Mesendoderm (in vitro differentiated cells): Measurements from ENCODE around the gene HOMER2.

Experiments used
- DNase-seq: peaks from one replicate; pipeline ENCODE4 v3.0.0; 2013
- H2AK5ac ChIP-seq: 2 replicates; pipeline ENCODE4 v1.6.1; 2013; ENCODE audit warnings: low read length, inconsistent platforms
- H2BK120ac ChIP-seq: 2 replicates; pipeline ENCODE4 v1.6.1; 2013; ENCODE audit warnings: low read depth, mild to moderate bottlenecking, low read length, moderate library complexity, mixed read lengths
- H2BK15ac ChIP-seq: replicated peaks from 2 replicates; pipeline ENCODE4 v1.6.1; 2013; ENCODE audit warnings: low read depth, mild to moderate bottlenecking, moderate library complexity
- H2BK5ac ChIP-seq: 2 replicates; pipeline ENCODE4 v1.6.1; 2013; ENCODE audit warnings: low read length, inconsistent platforms
- H3K18ac ChIP-seq: 2 replicates; pipeline ENCODE4 v1.6.1; 2013; ENCODE audit warnings: mild to moderate bottlenecking, low read length, mixed read lengths
- H3K23ac ChIP-seq: one replicate; pipeline ENCODE4 v1.6.1; 2013; ENCODE audit warnings: low read length
- H3K27ac ChIP-seq: 2 replicates; pipeline ENCODE4 v1.5.1; 2013; ENCODE audit warnings: low read depth, mild to moderate bottlenecking, inconsistent platforms, low read length, moderate library complexity
- H3K27me3 ChIP-seq: 2 replicates; pipeline ENCODE4 v1.6.1; 2013; ENCODE audit warnings: low read length, control low read depth, mild to moderate bottlenecking, inconsistent platforms; ENCODE audit not compliant: insufficient read depth, poor library complexity
- H3K36me3 ChIP-seq: 2 replicates; pipeline ENCODE4 v1.6.1; 2013; ENCODE audit warnings: low read length, inconsistent platforms; ENCODE audit not compliant: control insufficient read depth, insufficient read depth
- H3K4ac ChIP-seq: one replicate; pipeline ENCODE4 v1.6.1; 2013; ENCODE audit warnings: low read depth, mild to moderate bottlenecking, low read length, moderate library complexity
- H3K4me1 ChIP-seq: 2 replicates; pipeline ENCODE4 v1.6.1; 2013; ENCODE audit warnings: low read depth, low read length, inconsistent platforms; ENCODE audit not compliant: control insufficient read depth
- H3K4me2 ChIP-seq: 2 replicates; pipeline ENCODE4 v1.6.1; 2013; ENCODE audit warnings: low read length
- H3K4me3 ChIP-seq: 2 replicates; pipeline ENCODE4 v1.5.1; 2013; ENCODE audit warnings: mild to moderate bottlenecking, low read length
- H3K56ac ChIP-seq: one replicate; pipeline ENCODE4 v1.6.1; 2013; ENCODE audit warnings: low read length
- H3K79me1 ChIP-seq: 2 replicates; pipeline ENCODE4 v1.6.1; 2013; ENCODE audit warnings: low read length, inconsistent platforms
- H3K79me2 ChIP-seq: 2 replicates; pipeline ENCODE4 v1.6.1; 2013; ENCODE audit warnings: mild to moderate bottlenecking, low read length; ENCODE audit not compliant: control insufficient read depth, insufficient read depth
- H3K9ac ChIP-seq: 2 replicates; pipeline ENCODE4 v1.6.1; 2013; ENCODE audit warnings: low read length, inconsistent platforms
- H4K5ac ChIP-seq: one replicate; pipeline ENCODE4 v1.6.1; 2013; ENCODE audit warnings: low read length
- H4K8ac ChIP-seq: one replicate; pipeline ENCODE4 v1.6.1; 2013; ENCODE audit warnings: low read depth, mild to moderate bottlenecking, control low read depth, low read length, moderate library complexity
- WGBS: extraction: QIAGEN DNeasy Blood & Tissue Kit; methylation state at CpG from one replicate; pipeline ENCODE4 v1.1.7; 2013; ENCODE audit warnings: low lambda C conversion rate, missing lambda C conversion rate; ENCODE audit not compliant: insufficient coverage; ENCODE audit errors: extremely low coverage; 5-methylcytosine and 5-hydroxymethylcytosine counted together

The HOMER2 gene

DNA sequence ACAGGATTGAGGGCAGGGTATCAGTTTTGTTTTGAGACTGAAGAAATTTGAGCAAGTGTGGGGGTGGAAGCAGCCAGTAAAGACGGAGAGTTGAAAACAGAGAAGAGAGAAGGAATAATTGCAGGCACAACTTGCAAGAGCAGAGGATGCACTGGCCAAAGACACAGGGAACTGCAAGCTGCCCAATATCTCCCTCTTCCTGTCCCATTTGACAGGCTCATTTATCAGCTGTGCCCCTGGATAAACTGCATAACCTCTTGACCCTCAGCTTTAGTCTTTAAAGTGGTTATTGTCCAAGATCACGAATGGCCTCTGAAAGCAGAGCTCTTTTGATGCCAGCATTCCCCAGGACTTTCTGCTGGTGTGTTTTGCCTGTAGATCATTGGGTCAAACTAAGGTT, 28.5 kb upstream of the HOMER2 start:
- no peak overlapping the region for H3K4ac ChIP-seq
- no peaks in the 10 kb centered on the region for H3K36me3 ChIP-seq
- no peaks in the 10 kb centered on the region for H3K27me3 ChIP-seq
- H2AK5ac ChIP-seq, result no peak overlapping the region
- H3K79me2 ChIP-seq, result no peaks in the 10 kb centered on the region
- H3K4me1 ChIP-seq, result peaks cover 4% of the 10 kb centered on the region
- H3K27ac ChIP-seq, result no peak overlapping the region
- no peak overlapping the region for H3K4me2 ChIP-seq
- H3K18ac ChIP-seq, result no peak overlapping the region
- H2BK15ac ChIP-seq, result no peak overlapping the region
- no peaks in the 10 kb centered on the region for H3K79me1 ChIP-seq
- WGBS, result no CpG with 5 or more reads among the region's 2 CpGs
- no peak for DNase-seq
- H3K4me3 ChIP-seq, result no peak overlapping the region
- no peak overlapping the region for H3K56ac ChIP-seq
- H3K23ac ChIP-seq, result no peak overlapping the region
- H2BK120ac ChIP-seq, result no peak overlapping the region
- no peak overlapping the region for H4K8ac ChIP-seq
- no peak overlapping the region for H2BK5ac ChIP-seq
- H3K9ac ChIP-seq, result no peak overlapping the region
- H4K5ac ChIP-seq, result no peak overlapping the region

DNA sequence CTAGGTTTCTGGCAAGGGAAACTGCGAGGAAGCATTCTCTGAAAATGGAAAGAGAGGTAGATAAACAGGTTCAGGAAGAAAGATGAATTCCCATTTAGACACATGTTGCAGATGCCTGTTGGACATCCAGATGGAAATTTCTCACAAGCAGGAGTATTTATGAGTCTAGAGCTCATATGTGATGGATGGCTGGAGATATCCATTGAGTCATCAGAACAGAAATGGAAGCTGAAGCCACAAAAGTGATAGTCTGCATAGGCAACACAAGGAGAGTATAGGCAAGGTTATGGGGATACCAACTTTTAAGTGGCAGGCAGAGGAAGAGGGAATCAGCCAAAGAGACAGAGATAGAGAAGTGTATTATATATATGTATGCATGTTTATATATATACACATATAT, 27.2 kb upstream of the HOMER2 start:
- no peaks in the 10 kb centered on the region for H3K79me1 ChIP-seq
- no peaks in the 10 kb centered on the region for H3K27me3 ChIP-seq
- H3K4me1 ChIP-seq, result no peaks in the 10 kb centered on the region

DNA sequence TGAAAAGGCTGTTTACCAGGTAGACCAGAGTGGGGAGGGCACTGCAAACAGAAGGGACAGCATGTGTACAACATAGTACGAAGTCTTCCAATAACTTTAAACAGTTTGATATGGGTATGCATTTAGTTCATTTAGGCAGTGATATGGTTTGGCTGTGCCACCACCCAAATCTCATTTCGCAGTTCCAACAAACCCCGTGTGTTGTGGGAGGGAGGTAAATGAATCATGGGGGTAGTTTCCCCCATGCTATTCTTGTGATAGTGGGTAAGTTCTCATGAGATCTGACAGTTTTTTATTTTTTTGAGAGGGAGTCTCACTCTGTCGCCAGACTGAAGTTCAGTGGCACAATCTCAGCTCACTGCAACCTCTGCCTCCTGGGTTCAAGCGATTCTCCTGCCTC, 25.9 kb upstream of the HOMER2 start:
- H3K27ac ChIP-seq, result no peak overlapping the region
- no peaks in the 10 kb centered on the region for H3K36me3 ChIP-seq
- no peak overlapping the region for H2BK120ac ChIP-seq
- no peak for DNase-seq
- no peak overlapping the region for H2BK15ac ChIP-seq
- no peak overlapping the region for H3K23ac ChIP-seq
- no peak overlapping the region for H3K9ac ChIP-seq
- no peak overlapping the region for H3K4me3 ChIP-seq
- no peaks in the 10 kb centered on the region for H3K27me3 ChIP-seq
- no peaks in the 10 kb centered on the region for H3K4me1 ChIP-seq
- no peak overlapping the region for H3K56ac ChIP-seq
- H2AK5ac ChIP-seq, result no peak overlapping the region
- no peak overlapping the region for H3K4me2 ChIP-seq
- H3K18ac ChIP-seq, result no peak overlapping the region
- no peak overlapping the region for H2BK5ac ChIP-seq
- WGBS, result no CpG with 5 or more reads among the region's 5 CpGs
- no peak overlapping the region for H4K5ac ChIP-seq
- H4K8ac ChIP-seq, result no peak overlapping the region
- H3K4ac ChIP-seq, result no peak overlapping the region
- H3K79me2 ChIP-seq, result no peaks in the 10 kb centered on the region
- no peaks in the 10 kb centered on the region for H3K79me1 ChIP-seq

More for the DNA sequence above, 27.2 kb upstream of the HOMER2 start:
- Histone ChIP-seq H3K79me2 (no peaks in the 10 kb centered on the region), H2AK5ac (no peak overlapping the region), H3K9ac (no peak overlapping the region), H2BK120ac (no peak overlapping the region), H3K4ac (no peak overlapping the region), H3K23ac (no peak overlapping the region), H2BK5ac (no peak overlapping the region), H3K4me3 (no peak overlapping the region), H4K8ac (no peak overlapping the region), H3K56ac (no peak overlapping the region), H4K5ac (no peak overlapping the region), H2BK15ac (no peak overlapping the region), H3K4me2 (no peak overlapping the region), H3K18ac (no peak overlapping the region), H3K27ac (no peak overlapping the region), H3K36me3 (no peaks in the 10 kb centered on the region)
- WGBS, result no CpG with 5 or more reads among the region's 1 CpG
- DNase-seq, result no peak

DNA sequence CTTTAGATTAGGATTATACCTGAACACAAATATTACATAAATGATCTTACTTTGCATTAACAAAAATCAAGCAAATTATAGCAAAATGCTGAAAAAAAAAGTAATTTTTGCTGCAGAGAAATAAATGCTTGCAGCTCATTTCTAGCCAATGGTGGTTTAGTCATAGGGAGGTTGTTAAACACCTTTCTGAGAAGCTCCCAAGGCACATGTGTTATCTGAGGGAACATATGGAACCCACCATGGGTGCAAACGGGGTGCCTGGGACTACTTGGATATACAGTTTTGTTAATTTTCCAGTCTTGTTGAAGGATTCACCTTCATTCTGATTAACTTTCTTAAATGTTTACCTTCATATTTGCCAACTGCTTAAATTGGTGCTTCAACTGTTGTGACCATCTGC, 24.6 kb upstream of the HOMER2 start:
- no peak overlapping the region for H3K23ac ChIP-seq
- whole genome bisulfite sequencing, result no CpG with 5 or more reads among the region's 1 CpG
- no peak overlapping the region for H3K27ac ChIP-seq
- H3K4ac ChIP-seq, result no peak overlapping the region
- H4K5ac ChIP-seq, result no peak overlapping the region
- H3K27me3 ChIP-seq, result no peaks in the 10 kb centered on the region
- H2BK5ac ChIP-seq, result no peak overlapping the region
- no peak overlapping the region for H2AK5ac ChIP-seq
- H3K79me1 ChIP-seq, result no peaks in the 10 kb centered on the region
- no peak overlapping the region for H2BK120ac ChIP-seq
- H3K79me2 ChIP-seq, result no peaks in the 10 kb centered on the region
- no peak overlapping the region for H3K18ac ChIP-seq
- no peak overlapping the region for H3K4me3 ChIP-seq
- no peak overlapping the region for H3K9ac ChIP-seq
- H3K56ac ChIP-seq, result no peak overlapping the region
- H3K4me2 ChIP-seq, result no peak overlapping the region
- no peak for DNase-seq
- H3K36me3 ChIP-seq, result no peaks in the 10 kb centered on the region
- no peaks in the 10 kb centered on the region for H3K4me1 ChIP-seq
- H2BK15ac ChIP-seq, result no peak overlapping the region
- H4K8ac ChIP-seq, result no peak overlapping the region

DNA sequence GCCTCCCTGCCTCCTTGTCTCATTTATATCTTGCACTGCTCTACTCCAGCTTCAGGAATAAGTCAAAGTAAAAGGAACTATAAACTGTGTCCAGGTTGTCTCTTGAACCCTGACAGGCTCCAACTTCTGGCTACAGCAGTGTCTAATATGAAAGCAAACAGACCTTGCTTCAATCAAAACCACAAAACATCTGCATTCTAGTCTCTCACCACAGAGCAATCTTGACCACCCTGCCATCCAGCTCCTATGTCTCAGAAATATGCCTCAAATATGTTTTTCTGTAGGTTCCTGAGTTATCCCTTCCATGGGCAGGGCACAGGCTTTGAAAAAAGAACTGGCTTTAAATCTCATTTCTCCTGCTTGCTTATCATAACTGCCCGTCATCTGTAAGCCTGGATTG, 20.5 kb upstream of the HOMER2 start:
- Histone ChIP-seq H2BK15ac (no peak overlapping the region), H4K8ac (no peak overlapping the region), H2BK5ac (no peak overlapping the region), H3K56ac (no peak overlapping the region), H2BK120ac (no peak overlapping the region), H3K18ac (no peak overlapping the region), H4K5ac (no peak overlapping the region), H3K4me2 (no peak overlapping the region), H3K4ac (no peak overlapping the region), H3K27me3 (no peaks in the 10 kb centered on the region), H3K27ac (no peak overlapping the region), H3K4me3 (no peak overlapping the region), H2AK5ac (no peak overlapping the region), H3K23ac (no peak overlapping the region), H3K9ac (no peak overlapping the region), H3K79me2 (no peaks in the 10 kb centered on the region), H3K36me3 (no peaks in the 10 kb centered on the region), H3K79me1 (no peaks in the 10 kb centered on the region), H3K4me1 (no peaks in the 10 kb centered on the region)
- no CpG with 5 or more reads among the region's 1 CpG for WGBS
- no peak for DNase-seq

DNA sequence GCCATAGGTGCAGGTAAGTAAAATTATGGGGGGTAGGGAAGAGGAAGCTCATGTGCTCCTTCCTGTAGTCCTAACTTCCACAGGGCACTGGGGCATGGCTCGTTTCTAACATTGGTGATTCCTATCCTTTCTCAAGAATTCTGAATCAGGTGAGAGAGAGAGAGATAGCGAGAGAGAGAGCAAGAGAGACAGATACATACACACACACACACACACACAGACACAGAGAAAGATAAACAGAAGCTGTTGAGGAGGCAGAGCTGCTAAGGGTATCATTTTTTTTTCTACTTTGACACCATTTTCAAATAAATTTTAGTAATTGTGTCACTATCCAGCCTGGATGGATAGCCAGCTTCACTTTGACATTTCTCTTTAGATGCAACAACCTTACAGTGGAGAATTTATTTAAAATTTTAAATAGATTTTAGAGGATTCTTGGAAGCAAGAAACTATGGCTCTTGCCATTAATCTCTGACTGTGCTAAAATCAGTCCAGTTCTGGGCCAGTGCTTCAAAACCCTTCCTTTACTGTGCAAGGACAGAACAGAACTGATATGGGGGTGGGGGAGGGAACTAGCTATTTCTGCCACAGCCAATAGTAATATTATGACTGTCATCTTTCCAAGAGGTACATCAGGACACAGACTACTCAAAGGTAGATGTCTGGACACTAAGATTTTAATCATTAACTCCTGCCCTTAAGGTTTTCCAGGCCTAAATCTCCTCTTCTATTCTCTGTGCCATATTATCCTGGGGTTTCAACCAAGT, 18.9 kb upstream of the HOMER2 start:
- no peak overlapping the region for H3K27ac ChIP-seq

More for the DNA sequence above, 18.9 kb upstream of the HOMER2 start:
- no peaks in the 10 kb centered on the region for H3K79me1 ChIP-seq
- H3K23ac ChIP-seq, result no peak overlapping the region
- DNase-seq, result no peak
- no peak overlapping the region for H2AK5ac ChIP-seq
- H3K4ac ChIP-seq, result no peak overlapping the region
- H2BK5ac ChIP-seq, result no peak overlapping the region
- H4K5ac ChIP-seq, result no peak overlapping the region
- no peak overlapping the region for H3K18ac ChIP-seq
- H3K27me3 ChIP-seq, result no peaks in the 10 kb centered on the region
- H3K4me1 ChIP-seq, result no peaks in the 10 kb centered on the region
- no peak overlapping the region for H3K9ac ChIP-seq
- no peak overlapping the region for H2BK15ac ChIP-seq
- no peak overlapping the region for H3K4me2 ChIP-seq
- no peak overlapping the region for H3K4me3 ChIP-seq
- H3K36me3 ChIP-seq, result no peaks in the 10 kb centered on the region
- no peaks in the 10 kb centered on the region for H3K79me2 ChIP-seq
- no peak overlapping the region for H2BK120ac ChIP-seq
- H3K56ac ChIP-seq, result no peak overlapping the region
- no peak overlapping the region for H4K8ac ChIP-seq
- no CpG with 5 or more reads among the region's 2 CpGs for WGBS
